ENCODE measurements around the gene RAP2B. TPM values are rescaled to one million over a fixed set of nuclear protein-coding genes. Genes with fewer than 3 reads are reported as not detected.

Gene RAP2B
- polyA plus RNA-seq, 1 of the 3 experiments (the other 2 are of a cell fraction): 7.3 TPM

GRCh38 chr3:153144071-153144470, 18.0 kb upstream of the RAP2B start:
- WGBS (ENCODE audit: low lambda C conversion rate): 87% methylated on average over 1 of the region's 1 CpG
- DNase-seq: no peak
- no peaks in the 10 kb centered on the region for H3K9me3 ChIP-seq
- H3K27me3 ChIP-seq (ENCODE audit: insufficient read depth): no peaks in the 10 kb centered on the region
- no peak overlapping the region for H3K4me2 ChIP-seq
- H3K9me2 ChIP-seq: no peaks in the 10 kb centered on the region
- H3K36me3 ChIP-seq (replicated peaks in 1 of 2; ENCODE audit: control insufficient read depth in 1 of 2, insufficient read depth in 2 of 2, low read length in 1 of 2): no peaks in the 10 kb centered on the region
- no peak overlapping the region for H3K4me3 ChIP-seq (ENCODE audit: low read depth in 2 of 2, low read length in 1 of 2)
- H3K27ac ChIP-seq (ENCODE audit: low read depth in 2 of 2, low read length in 1 of 2): peak overlapping the region; percentile 39 to 95; a peak in 3 of 4 replicates
- H3K4me1 ChIP-seq (ENCODE audit: control insufficient read depth in 1 of 2, insufficient read depth in 2 of 2, low read depth in 1 of 2, low read length in 1 of 2): peaks cover 0 to 33% of the 10 kb centered on the region in 2 experiments; a peak in 3 of 4 replicates
- no peaks in the 10 kb centered on the region for H4K20me1 ChIP-seq (ENCODE audit: insufficient read depth)
- H3K79me2 ChIP-seq (ENCODE audit: insufficient read depth): no peaks in the 10 kb centered on the region
- no peak overlapping the region; the same call in 1 of the 2 replicates for H3K9ac ChIP-seq
- POLR2A ChIA-PET: no interaction called here
- CTCF ChIA-PET: no interaction called here
- 0 out of 2 replicates have a peak overlapping the region, but pooled peaks have one; percentile 53 for H2AFZ ChIP-seq (ENCODE audit: low read depth)
- H3F3A ChIP-seq (replicated peaks; ENCODE audit: insufficient read depth): peaks cover 46% of the 10 kb centered on the region
- no peak for TF ChIP-seq MEF2A (IDR thresholded peaks at IDR 0.05; ENCODE audit: borderline replicate concordance, low read depth)
- no peak for TF ChIP-seq RFX5 (IDR thresholded peaks at IDR 0.05; ENCODE audit: low read length)
- no peak for TF ChIP-seq MXI1 (IDR thresholded peaks at IDR 0.05; ENCODE audit: low read depth, low read length)
- TF ChIP-seq IRF3 (IDR thresholded peaks at IDR 0.05; ENCODE audit: low read depth, low read length): no peak
- TF ChIP-seq ZBTB33 (IDR thresholded peaks at IDR 0.05; ENCODE audit: borderline replicate concordance, low read depth): no peak
- no peak for TF ChIP-seq FOXJ3 (CRISPR knock-in tag; IDR thresholded peaks at IDR 0.05)
- TF ChIP-seq ELF1 (IDR thresholded peaks at IDR 0.05): no peak
- TF ChIP-seq MAX (IDR thresholded peaks at IDR 0.05; ENCODE audit: low read depth): no peak
- no peak for TF ChIP-seq NRF1 (IDR thresholded peaks at IDR 0.05; ENCODE audit: low read depth, low read length)
- TF ChIP-seq EP300 (IDR thresholded peaks at IDR 0.05; ENCODE audit: borderline replicate concordance in 1 of 2, low read depth in 1 of 2, low read length in 1 of 2): no peak
- TF ChIP-seq CTCF (IDR thresholded peaks at IDR 0.05): no peak
- TF ChIP-seq FOSL2 (IDR thresholded peaks at IDR 0.05; ENCODE audit: borderline replicate concordance, low read depth): no peak
- no peak for TF ChIP-seq POLR2AphosphoS5 (IDR thresholded peaks at IDR 0.05; ENCODE audit: low read depth, low read length)
- TF ChIP-seq USF1 (IDR thresholded peaks at IDR 0.05; ENCODE audit: borderline replicate concordance, low read depth): no peak
- TF ChIP-seq PBX3 (IDR thresholded peaks at IDR 0.05): no peak
- no peak for TF ChIP-seq USF2 (IDR thresholded peaks at IDR 0.05; ENCODE audit: borderline replicate concordance, low read depth, low read length)
- no peak for TF ChIP-seq GATA2 (CRISPR knock-in tag; IDR thresholded peaks at IDR 0.05)
- no peak for TF ChIP-seq EZH2phosphoT487 (IDR thresholded peaks at IDR 0.05; ENCODE audit: borderline replicate concordance, low read depth)
- no peak for TF ChIP-seq YY1 (IDR thresholded peaks at IDR 0.05; ENCODE audit: low read depth)
- TF ChIP-seq REST (IDR thresholded peaks at IDR 0.05; ENCODE audit: low read depth, low read length): no peak

Measured in SK-N-SH (cell line).